Measurements from ENCODE around the gene RAVER1. TPM values are rescaled to one million over a fixed set of nuclear protein-coding genes. Genes with fewer than 3 reads are reported as not detected.

Gene RAVER1
- total RNA-seq, 1 donor from 2014 or later: 76.7 TPM

- intact Hi-C loops (cut with micrococcal nuclease): no loop called here
Observed at GRCh38 chr19:10274589-10274988, 58.7 kb downstream of the RAVER1 start.

GRCh38 chr19:10271543-10272086 is 61.7 kb downstream of the RAVER1 start:
- intact Hi-C loops (cut with micrococcal nuclease): loop anchor here (1.0 kb wide), 4 partner anchors 15 to 109 kb away; partner anchors contain the start of genes FDX2, ICAM4, RAVER1 and TYK2

- intact Hi-C loops (cut with micrococcal nuclease): loop anchor here (1.0 kb wide), 5 partner anchors 15 to 298 kb away; partner anchors contain the start of genes FDX2, ICAM4, RAVER1 and TYK2
Observed at GRCh38 chr19:10270616-10271394, 62.5 kb downstream of the RAVER1 start, which contains the start of gene ICAM1. TSS of gene ICAM1 (plus strand) at chr19:10271120. CDS start at chr19:10271160, 40 bp downstream.

- intact Hi-C loops (cut with micrococcal nuclease): loop anchor here (1.0 kb wide), 1 partner anchor 299 kb away; no protein-coding TSS in a partner anchor
Observed at GRCh38 chr19:10270180-10270615, 63.1 kb downstream of the RAVER1 start.

- intact Hi-C loops (cut with micrococcal nuclease): loop anchor here (1.0 kb wide), 3 partner anchors 9 to 300 kb away; no protein-coding TSS in a partner anchor
Observed at GRCh38 chr19:10269333-10270179, 63.8 kb downstream of the RAVER1 start.

- intact Hi-C loops (cut with micrococcal nuclease): no loop called here
Observed at GRCh38 chr19:10268071-10268470, 65.3 kb downstream of the RAVER1 start.

GRCh38 chr19:10266706-10267105 is 66.6 kb downstream of the RAVER1 start:
- intact Hi-C loops (cut with micrococcal nuclease): no loop called here

Other genes starting within 250 kb of the RAVER1 start
- 101 and 105 TPM in 2 replicates for gene SHFL, start 247.2 kb downstream of the RAVER1 start, total RNA-seq
- 0.88 and 1.7 TPM in 2 replicates for gene ANGPTL6, start 230.9 kb downstream of the RAVER1 start, total RNA-seq
- 83.2 and 88.7 TPM in 2 replicates for gene PPAN, start 227.2 kb downstream of the RAVER1 start, total RNA-seq
- gene P2RY11, start 221.8 kb downstream of the RAVER1 start, total RNA-seq: 30.4 and 32.4 TPM in 2 replicates
- 250 and 269 TPM in 2 replicates for gene EIF3G, start 213.6 kb downstream of the RAVER1 start, total RNA-seq
- 354 and 359 TPM in 2 replicates for gene DNMT1, start 138.6 kb downstream of the RAVER1 start, total RNA-seq
- gene S1PR2, start 102.2 kb downstream of the RAVER1 start, total RNA-seq: 8.3 and 8.8 TPM in 2 replicates
- 76.8 and 81.8 TPM in 2 replicates for gene MRPL4, start 81.3 kb downstream of the RAVER1 start, total RNA-seq
- 68.3 and 72.7 TPM in 2 replicates for gene ICAM1, start 62.4 kb downstream of the RAVER1 start, total RNA-seq
- gene ICAM4, start 46.6 kb downstream of the RAVER1 start, total RNA-seq: 1.2 and 1.3 TPM in 2 replicates
- gene ICAM5, start 43.6 kb downstream of the RAVER1 start, total RNA-seq: 0.10 and 0.37 TPM in 2 replicates
- gene ZGLP1, start 23.7 kb downstream of the RAVER1 start, total RNA-seq: 2.1 and 3.1 TPM in 2 replicates
- gene FDX2, start 17.5 kb downstream of the RAVER1 start, total RNA-seq: 8.6 and 8.8 TPM in 2 replicates
- 190 and 195 TPM in 2 replicates for gene ICAM3, start 6.1 kb upstream of the RAVER1 start, total RNA-seq
- gene TYK2, start 47.0 kb upstream of the RAVER1 start, total RNA-seq: 321 and 336 TPM in 2 replicates
- 253 and 263 TPM in 2 replicates for gene CDC37, start 70.0 kb upstream of the RAVER1 start, total RNA-seq
- gene PDE4A, start 87.0 kb upstream of the RAVER1 start, total RNA-seq: 59.3 and 61.9 TPM in 2 replicates
- gene KEAP1, start 169.8 kb upstream of the RAVER1 start, total RNA-seq: 91.4 and 97.7 TPM in 2 replicates
- not detected in 2 replicates for gene S1PR5, start 183.9 kb upstream of the RAVER1 start, total RNA-seq
- 46.4 and 47.2 TPM in 2 replicates for gene ATG4D, start 210.4 kb upstream of the RAVER1 start, total RNA-seq
- 64.8 and 65.0 TPM in 2 replicates for gene KRI1, start 232.5 kb upstream of the RAVER1 start, total RNA-seq
- gene CDKN2D, start 235.4 kb upstream of the RAVER1 start, total RNA-seq: 60.5 and 60.8 TPM in 2 replicates